ENCODE measurements around the gene OR5B2. TPM values are rescaled to one million over a fixed set of nuclear protein-coding genes. Genes with fewer than 3 reads are reported as not detected.

The OR5B2 gene
- total RNA-seq, 1 donor from 2014 or later, result not detected

Other genes starting within 250 kb of the OR5B2 start
- not detected for gene OR9Q2, start 239.1 kb downstream of the OR5B2 start, total RNA-seq
- not detected for gene OR1S2, start 224.0 kb downstream of the OR5B2 start, total RNA-seq
- gene OR1S1, start 215.4 kb downstream of the OR5B2 start, total RNA-seq, result not detected
- gene OR10Q1, start 199.2 kb downstream of the OR5B2 start, total RNA-seq, result not detected
- not detected for gene OR10W1, start 159.9 kb downstream of the OR5B2 start, total RNA-seq
- not detected for gene OR5B17, start 69.1 kb downstream of the OR5B2 start, total RNA-seq
- not detected for gene OR5B3, start 21.2 kb downstream of the OR5B2 start, total RNA-seq
- not detected for gene OR5B12, start 14.1 kb upstream of the OR5B2 start, total RNA-seq
- not detected for gene OR5B21, start 80.0 kb upstream of the OR5B2 start, total RNA-seq
- gene LPXN, start 147.7 kb upstream of the OR5B2 start, total RNA-seq, result 17.0 TPM
- 58.7 TPM for gene ZFP91, start 150.9 kb upstream of the OR5B2 start, total RNA-seq
- 2.2 TPM for gene CNTF, start 194.5 kb upstream of the OR5B2 start, total RNA-seq

Measured in mesenteric fat pad (tissue), 1 donor.